HPDE6-E6E7 (cell line): Measurements from ENCODE around the gene DPF3.

Source experiments
- DNase-seq: peaks from one replicate; pipeline ENCODE4 v3.0.0; 2011; ENCODE audit warnings: missing footprints; ENCODE audit errors: extremely low spot score

Gene DPF3

GRCh38 chr14:72893636-72894322, at the start of gene DPF3:
TSS of gene DPF3 (minus strand) at chr14:72894101. CDS start at chr14:72894088, 13 bp downstream.
- peak; percentile 99 for DNase-seq

GRCh38 chr14:72942934-72943333, 49.0 kb upstream of the DPF3 start:
- no peak for DNase-seq

- DNase-seq, result no peak
These were observed 47.5 kb upstream of the DPF3 start for GRCh38 chr14:72941286-72941985.

DNA sequence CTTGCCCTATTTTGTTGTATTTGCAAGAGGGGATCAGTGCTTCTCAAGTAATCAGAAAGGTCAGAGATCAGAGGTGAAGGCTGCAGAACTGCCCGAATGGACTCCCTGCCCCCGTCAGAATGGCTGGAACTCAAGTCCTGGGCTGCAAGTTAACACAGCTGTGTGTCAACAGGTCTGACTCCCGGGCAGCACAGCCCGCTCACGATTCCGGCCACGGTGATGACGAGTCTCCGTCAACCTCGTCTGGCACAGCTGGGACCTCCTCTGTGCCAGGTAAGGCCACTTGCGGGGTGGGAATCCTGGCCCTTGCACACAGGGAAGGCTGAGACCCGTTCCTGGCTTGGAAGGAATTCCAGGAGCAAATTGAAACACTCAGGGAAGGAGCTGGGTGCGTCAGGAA, 45.7 kb upstream of the DPF3 start:
- DNase-seq, result no peak

- DNase-seq, result no peak
These were observed 39.0 kb upstream of the DPF3 start for GRCh38 chr14:72932893-72933292.

- DNase-seq, result no peak
These were observed 35.6 kb upstream of the DPF3 start for GRCh38 chr14:72929316-72930080.

DNA sequence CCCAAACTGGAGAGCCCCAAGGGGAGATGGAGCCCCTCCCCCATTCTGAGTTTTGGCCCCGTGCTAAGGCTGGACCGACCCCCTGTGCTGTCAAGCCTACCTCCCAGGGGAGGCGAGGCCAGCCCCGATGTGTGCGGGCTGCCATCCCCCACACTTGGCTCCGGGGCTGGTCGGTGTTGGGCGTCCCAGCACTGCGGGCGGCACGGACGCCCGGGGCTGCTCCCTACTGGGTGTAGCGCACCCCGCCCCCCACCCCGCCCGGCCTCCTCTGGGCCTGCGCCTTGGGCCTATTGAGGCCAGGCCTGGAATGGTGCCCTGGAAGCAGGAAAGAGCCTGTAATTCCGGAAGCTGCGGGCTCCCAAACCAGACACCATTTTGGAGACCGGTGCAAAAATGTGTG, 35.0 kb upstream of the DPF3 start:
- DNase-seq, result no peak

- DNase-seq, result peak; percentile 99
These were observed 32.6 kb upstream of the DPF3 start, which contains the start of gene DCAF4 for GRCh38 chr14:72926292-72927028. TSS of gene DCAF4 (plus strand) at chr14:72926464. CDS start at chr14:72937979, 11,515 bp downstream.

- peak; percentile 47 for DNase-seq
These were observed 32.0 kb upstream of the DPF3 start for GRCh38 chr14:72925815-72926291.

DNA sequence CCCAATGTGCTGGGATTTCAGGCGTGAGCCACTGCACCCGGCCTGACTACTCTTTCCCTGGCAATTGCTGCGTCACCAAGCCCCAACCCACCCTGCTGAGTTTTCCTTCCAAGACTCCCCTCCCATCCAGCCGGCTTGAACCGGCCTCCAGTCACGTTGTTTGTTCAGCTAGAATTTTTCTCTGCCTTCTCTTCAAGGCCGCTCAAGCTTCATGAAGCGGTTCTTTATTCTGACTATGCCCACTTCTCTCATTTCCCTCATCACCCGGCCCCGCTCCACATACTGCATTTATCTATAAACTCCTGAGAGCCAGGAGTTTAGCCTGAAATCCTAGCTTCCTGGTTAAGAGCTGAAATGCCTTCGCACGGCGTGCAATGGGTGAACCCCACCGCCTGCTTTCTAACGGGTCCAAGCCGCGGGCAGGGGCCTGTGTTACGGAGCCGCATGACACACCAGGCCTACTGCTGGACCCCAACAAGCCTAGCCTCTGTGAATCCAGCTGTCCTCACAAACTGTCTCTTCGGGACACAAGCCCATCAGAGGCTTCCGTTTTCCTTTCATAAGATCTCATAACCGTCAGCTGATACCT, 31.4 kb upstream of the DPF3 start:
- DNase-seq, result no peak

DNA sequence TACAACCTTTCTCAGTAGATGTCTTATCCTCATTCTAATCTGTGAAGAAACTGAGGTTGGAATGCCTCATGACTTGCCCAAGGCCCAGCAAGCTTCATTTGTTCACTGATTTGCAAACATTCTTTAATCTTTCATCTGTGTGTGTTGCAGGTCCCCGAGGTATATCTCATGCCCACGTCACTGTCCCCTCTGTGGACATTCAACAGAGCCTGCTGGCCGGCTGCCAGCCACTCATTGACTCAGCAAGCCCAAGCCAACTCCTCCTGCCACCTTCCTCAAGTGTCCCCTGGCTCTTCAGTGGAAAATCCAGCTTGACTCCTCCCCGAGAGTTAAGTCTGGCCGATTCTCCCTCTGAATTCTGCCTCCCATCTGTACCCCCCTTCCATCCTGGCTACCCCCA, 30.4 kb upstream of the DPF3 start:
- DNase-seq, result no peak

GRCh38 chr14:72921396-72921795, 27.5 kb upstream of the DPF3 start:
- no peak for DNase-seq

GRCh38 chr14:72920008-72920407, 26.1 kb upstream of the DPF3 start:
- no peak for DNase-seq

GRCh38 chr14:72917094-72917802, 23.3 kb upstream of the DPF3 start:
- no peak for DNase-seq

DNA sequence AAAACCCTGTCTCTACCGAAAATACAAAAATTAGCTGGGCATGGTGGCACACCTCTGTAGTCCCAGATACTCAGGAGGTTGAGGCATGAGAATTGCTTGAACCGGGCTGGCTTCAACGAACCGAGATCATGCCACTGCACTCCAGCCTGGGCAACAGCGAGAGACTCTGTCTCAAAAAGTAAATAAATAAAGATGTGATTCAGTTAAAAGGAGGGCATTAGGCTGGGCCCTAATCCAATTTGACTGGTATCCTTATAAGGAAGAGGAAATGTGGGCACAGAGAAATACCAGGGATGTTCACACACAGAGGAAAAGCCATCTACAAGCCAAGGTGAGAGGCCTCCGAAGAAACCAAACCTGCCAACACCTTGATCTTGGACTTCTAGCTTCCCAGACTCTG, 22.3 kb upstream of the DPF3 start:
- no peak for DNase-seq

- DNase-seq, result no peak
These were observed 19.9 kb upstream of the DPF3 start for GRCh38 chr14:72913809-72914208.

- no peak for DNase-seq
These were observed 15.3 kb upstream of the DPF3 start for GRCh38 chr14:72909163-72909562.

GRCh38 chr14:72907886-72908285, 14.0 kb upstream of the DPF3 start:
- DNase-seq, result peak; percentile 40

- DNase-seq, result no peak
These were observed 13.0 kb upstream of the DPF3 start for GRCh38 chr14:72906879-72907278.

DNA sequence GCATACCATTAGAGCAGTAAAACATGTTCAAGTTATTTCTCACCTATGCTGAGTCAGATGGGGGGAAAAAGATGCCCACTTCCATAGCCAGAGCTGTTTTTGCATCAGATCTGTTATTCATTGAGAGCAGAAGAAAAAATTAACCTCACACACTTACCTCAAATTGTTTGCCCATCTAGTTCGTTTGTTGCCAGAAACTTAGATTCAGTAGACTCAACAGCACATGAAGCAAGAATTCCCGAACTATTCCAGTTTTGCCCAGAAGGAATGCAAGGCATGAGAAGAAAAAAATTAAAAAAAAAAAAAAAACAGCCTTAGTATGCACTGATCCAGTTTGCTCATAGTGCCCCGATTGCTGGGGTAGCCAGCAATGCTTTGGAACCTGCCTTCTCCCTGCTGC, 12.4 kb upstream of the DPF3 start:
- no peak for DNase-seq
